Neural progenitor cell (in vitro differentiated cells): ENCODE results near the gene PCGF3. TPM values are rescaled to one million over a fixed set of nuclear protein-coding genes. Genes with fewer than 3 reads are reported as not detected.

Source experiments
- DNase-seq: peaks from one replicate; pipeline ENCODE4 v3.0.0-alpha.2; 2016; ENCODE audit warnings: low spot score
- H2AFZ ChIP-seq: fragments of 200-600 bp; sonication (generic); replicated peaks from 2 replicates; pipeline ENCODE4 v1.6.1; 2016; ENCODE audit warnings: antibody characterized with exemption
- H3F3A ChIP-seq: fragments of 200-600 bp; sonication (generic); 2 replicates; pipeline ENCODE4 v1.6.1; 2016; ENCODE audit warnings: antibody characterized with exemption, low read depth
- H3K27ac ChIP-seq: fragments of 200-600 bp; sonication (generic); 2 replicates; pipeline ENCODE4 v1.5.1; 2016; ENCODE audit warnings: mild to moderate bottlenecking
- H3K27me3 ChIP-seq: fragments of 200-600 bp; sonication (generic); 2 replicates; pipeline ENCODE4 v1.6.1; 2016; ENCODE audit warnings: mild to moderate bottlenecking, moderate library complexity
- H3K36me3 ChIP-seq: fragments of 200-600 bp; sonication (generic); 2 replicates; pipeline ENCODE4 v1.5.1; 2016
- H3K4me1 ChIP-seq: fragments of 200-600 bp; sonication (generic); 2 replicates; pipeline ENCODE4 v1.6.1; 2016; ENCODE audit warnings: mixed run types
- H3K4me2 ChIP-seq: fragments of 200-600 bp; sonication (generic); 2 replicates; pipeline ENCODE4 v1.6.1; 2016
- H3K4me3 ChIP-seq: fragments of 200-600 bp; sonication (generic); 2 replicates; pipeline ENCODE4 v1.5.1; 2016
- H3K79me2 ChIP-seq: fragments of 200-600 bp; sonication (generic); 2 replicates; pipeline ENCODE4 v1.6.1; 2016; ENCODE audit warnings: low read depth
- H3K9ac ChIP-seq: fragments of 200-600 bp; sonication (generic); 2 replicates; pipeline ENCODE4 v1.6.1; 2016
- H3K9me3 ChIP-seq: fragments of 200-600 bp; sonication (generic); 2 replicates; pipeline ENCODE4 v1.5.1; 2016; ENCODE audit warnings: low read depth
- H4K20me1 ChIP-seq: fragments of 200-600 bp; sonication (generic); 2 replicates; pipeline ENCODE4 v1.6.1; 2016; ENCODE audit warnings: low read depth
- H3K27ac Mint-ChIP-seq: 3 replicates; pipeline ENCODE4 v1.8.0; 2021; ENCODE audit warnings: mixed read lengths
- H3K27me3 Mint-ChIP-seq: 2 replicates; pipeline ENCODE4 v1.8.0; 2022; ENCODE audit warnings: low read depth, mild to moderate bottlenecking, inconsistent platforms, moderate library complexity, mixed read lengths; ENCODE audit not compliant: insufficient read depth
- H3K36me3 Mint-ChIP-seq: 3 replicates; pipeline ENCODE4 v1.8.0; 2021; ENCODE audit warnings: mixed read lengths
- H3K4me1 Mint-ChIP-seq: 3 replicates; pipeline ENCODE4 v1.8.0; 2021; ENCODE audit warnings: mixed read lengths
- H3K4me3 Mint-ChIP-seq: 3 replicates; pipeline ENCODE4 v1.8.0; 2021; ENCODE audit warnings: mild to moderate bottlenecking, moderate library complexity, mixed read lengths
- H3K9me3 Mint-ChIP-seq: 3 replicates; pipeline ENCODE4 v1.8.0; 2020; ENCODE audit warnings: mixed read lengths
- EZH2 ChIP-seq: fragments of 200-600 bp; sonication (generic); IDR thresholded peaks from 2 replicates; pipeline ENCODE4 v1.6.1; 2017; ENCODE audit warnings: antibody characterized with exemption, mild to moderate bottlenecking, moderate library complexity
- EZH2phosphoT487 ChIP-seq: fragments of 200-600 bp; sonication (generic); IDR thresholded peaks from 2 replicates; pipeline ENCODE4 v1.6.1; 2017; ENCODE audit warnings: antibody characterized with exemption
- total RNA-seq: library from RNA; depleted of rRNA; stranded (reverse); fragments of >200 nt; gene quantifications from 2 replicates; pipeline ENCODE4 v1.2.3, GENCODE V29; 2015; ENCODE audit warnings: low replicate concordance
- TF ChIP-seq, protein P1 (sequence below): fragments of 200-600 bp; sonication (generic); IDR thresholded peaks from 2 replicates; pipeline ENCODE4 v1.5.1; 2017; ENCODE audit warnings: antibody characterized with exemption, mild to moderate bottlenecking

PCGF3 gene
- total RNA-seq, 1 donor from 2014 or later, result 44.7 TPM

DNA sequence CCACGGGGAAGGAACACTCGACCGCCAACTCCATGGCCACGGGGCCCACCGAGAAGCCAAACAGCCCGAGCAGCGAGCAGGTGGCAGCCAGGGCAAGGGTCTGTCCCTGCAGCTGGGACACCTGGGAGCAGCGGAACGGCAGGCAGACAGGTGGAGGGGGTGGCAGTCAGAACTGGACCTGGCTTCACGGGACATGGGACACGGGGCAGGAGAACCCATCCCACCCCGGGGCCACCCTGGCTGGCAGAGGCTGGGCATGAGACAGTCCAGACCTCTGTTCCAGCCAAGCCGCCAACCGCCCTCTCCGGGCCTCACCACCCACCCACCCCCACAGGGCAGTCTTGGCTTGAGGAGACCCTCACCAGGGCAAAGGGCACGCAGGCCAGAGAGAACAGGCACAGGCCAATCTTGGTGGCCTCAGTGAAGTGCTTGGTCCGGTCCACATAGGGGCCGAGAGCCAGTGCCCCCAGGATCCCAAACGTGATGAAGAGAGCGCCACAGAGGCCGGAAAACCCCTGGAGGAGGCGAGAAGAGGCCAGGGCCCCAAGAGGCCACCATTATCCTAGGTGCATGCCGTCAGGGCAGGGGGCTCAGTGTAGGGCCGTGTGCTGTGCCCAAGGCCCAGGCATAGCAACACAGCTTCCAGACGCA lies 22.3 kb upstream of the PCGF3 start:
- no peak overlapping the region for H3K4me3 ChIP-seq
- no peak overlapping the region for H3K4me2 ChIP-seq
- Mint-ChIP-seq H3K9me3 (peaks cover 3% of the 10 kb centered on the region), H3K27ac (peak overlapping the region; percentile 33), H3K4me3 (no peak overlapping the region), H3K4me1 (peaks cover 9% of the 10 kb centered on the region), H3K27me3 (peaks cover 10% of the 10 kb centered on the region), H3K36me3 (no peaks in the 10 kb centered on the region)
- no peak overlapping the region for H3K27ac ChIP-seq
- peaks cover 10% of the 10 kb centered on the region for H3K27me3 ChIP-seq
- TF ChIP-seq EZH2phosphoT487, result no peak
- TF ChIP-seq EZH2, result no peak
- TF ChIP-seq, protein P1, sequence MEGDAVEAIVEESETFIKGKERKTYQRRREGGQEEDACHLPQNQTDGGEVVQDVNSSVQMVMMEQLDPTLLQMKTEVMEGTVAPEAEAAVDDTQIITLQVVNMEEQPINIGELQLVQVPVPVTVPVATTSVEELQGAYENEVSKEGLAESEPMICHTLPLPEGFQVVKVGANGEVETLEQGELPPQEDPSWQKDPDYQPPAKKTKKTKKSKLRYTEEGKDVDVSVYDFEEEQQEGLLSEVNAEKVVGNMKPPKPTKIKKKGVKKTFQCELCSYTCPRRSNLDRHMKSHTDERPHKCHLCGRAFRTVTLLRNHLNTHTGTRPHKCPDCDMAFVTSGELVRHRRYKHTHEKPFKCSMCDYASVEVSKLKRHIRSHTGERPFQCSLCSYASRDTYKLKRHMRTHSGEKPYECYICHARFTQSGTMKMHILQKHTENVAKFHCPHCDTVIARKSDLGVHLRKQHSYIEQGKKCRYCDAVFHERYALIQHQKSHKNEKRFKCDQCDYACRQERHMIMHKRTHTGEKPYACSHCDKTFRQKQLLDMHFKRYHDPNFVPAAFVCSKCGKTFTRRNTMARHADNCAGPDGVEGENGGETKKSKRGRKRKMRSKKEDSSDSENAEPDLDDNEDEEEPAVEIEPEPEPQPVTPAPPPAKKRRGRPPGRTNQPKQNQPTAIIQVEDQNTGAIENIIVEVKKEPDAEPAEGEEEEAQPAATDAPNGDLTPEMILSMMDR, result no peak
- H3K4me1 ChIP-seq, result peaks cover 8% of the 10 kb centered on the region
- H3F3A ChIP-seq, result peaks cover 4% of the 10 kb centered on the region
- no peak for DNase-seq
- H3K9ac ChIP-seq, result no peak overlapping the region
- H2AFZ ChIP-seq, result no peak overlapping the region
- H3K9me3 ChIP-seq, result no peaks in the 10 kb centered on the region
- no peaks in the 10 kb centered on the region for H4K20me1 ChIP-seq
- no peaks in the 10 kb centered on the region for H3K79me2 ChIP-seq
- no peaks in the 10 kb centered on the region for H3K36me3 ChIP-seq

DNA sequence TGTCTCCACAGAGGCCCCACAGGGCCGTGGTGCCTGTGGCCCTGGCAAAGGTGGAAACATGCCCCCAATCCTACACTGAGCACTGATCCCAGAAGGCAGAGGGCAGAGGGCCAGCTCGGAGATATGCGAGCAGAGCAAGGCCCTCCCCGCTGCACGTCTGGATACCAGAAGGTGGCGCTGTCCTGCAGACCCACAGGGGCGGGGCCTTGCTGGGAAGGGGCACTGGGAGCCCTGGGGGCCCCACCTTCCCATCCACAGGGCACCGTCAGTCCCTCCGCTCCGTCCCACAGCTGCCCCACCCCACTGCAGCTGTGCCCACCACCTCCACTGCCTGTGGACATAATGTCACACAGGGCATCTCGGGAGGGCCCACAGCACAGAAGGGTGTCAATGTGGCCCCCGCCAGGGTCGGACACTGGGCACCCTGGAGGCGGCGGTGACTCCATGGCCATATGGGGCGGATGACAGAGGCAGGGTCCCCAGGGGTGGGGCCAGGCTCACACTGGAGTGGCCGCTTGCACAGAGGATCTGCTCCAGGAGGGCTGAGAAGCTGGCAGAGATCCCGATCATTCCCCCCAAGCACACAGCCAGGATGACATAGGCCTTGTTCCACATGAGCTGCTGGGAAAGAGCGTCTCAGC lies 21.5 kb upstream of the PCGF3 start:
- Mint-ChIP-seq H3K4me3 (no peak overlapping the region), H3K36me3 (no peaks in the 10 kb centered on the region), H3K27me3 (peaks cover 10% of the 10 kb centered on the region), H3K27ac (no peak overlapping the region), H3K9me3 (peaks cover 3% of the 10 kb centered on the region), H3K4me1 (peaks cover 9% of the 10 kb centered on the region)
- Histone ChIP-seq H2AFZ (no peak overlapping the region), H3K36me3 (no peaks in the 10 kb centered on the region), H3F3A (peaks cover 4% of the 10 kb centered on the region), H3K4me3 (no peak overlapping the region), H3K27me3 (peaks cover 10% of the 10 kb centered on the region), H3K4me1 (peaks cover 8% of the 10 kb centered on the region), H3K9ac (no peak overlapping the region), H3K9me3 (no peaks in the 10 kb centered on the region), H3K79me2 (no peaks in the 10 kb centered on the region), H3K4me2 (no peak overlapping the region), H3K27ac (no peak overlapping the region), H4K20me1 (no peaks in the 10 kb centered on the region)
- DNase-seq, result peak; percentile 90
- TF ChIP-seq, protein P1, result peak; percentile 85
- TF ChIP-seq EZH2phosphoT487, result no peak

DNA sequence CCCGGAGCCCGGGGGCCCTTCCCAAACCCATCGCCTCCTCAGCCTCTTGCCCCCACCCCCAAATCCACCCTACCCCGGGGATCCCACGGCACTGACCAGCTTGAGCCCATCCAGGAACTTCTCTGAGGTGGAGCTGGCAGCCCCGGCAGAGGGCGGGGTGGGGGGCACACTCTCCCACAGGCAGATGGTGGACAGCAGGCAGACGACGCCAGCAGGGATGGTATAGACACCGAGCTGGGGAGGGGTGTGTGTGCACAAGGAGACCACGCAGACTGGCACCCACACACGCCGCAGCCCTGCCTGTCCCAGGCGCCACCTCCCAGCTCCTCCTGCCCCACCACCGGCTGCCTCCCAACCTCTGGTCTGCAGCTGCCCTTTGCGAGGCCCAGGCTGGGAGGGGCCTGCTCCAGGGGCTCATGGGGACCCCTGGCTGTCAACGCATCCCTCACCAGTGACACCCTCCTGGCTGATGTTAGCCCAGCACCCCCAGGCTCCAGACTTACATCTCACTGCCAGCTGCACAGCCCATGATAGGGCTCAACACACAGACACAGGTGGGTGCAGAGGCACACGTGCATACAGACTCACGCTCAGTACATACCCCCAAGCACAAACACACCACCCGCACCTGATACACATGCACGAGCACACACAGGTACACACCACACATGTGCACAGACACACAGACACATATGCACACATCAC lies 20.9 kb upstream of the PCGF3 start:
- peak overlapping the region; percentile 2 for H3K27ac Mint-ChIP-seq
- peaks cover 13% of the 10 kb centered on the region for H3K27me3 ChIP-seq

More for the DNA sequence above, 20.9 kb upstream of the PCGF3 start:
- H4K20me1 ChIP-seq, result no peaks in the 10 kb centered on the region
- no peak overlapping the region for H3K4me3 ChIP-seq
- no peak overlapping the region for H3K9ac ChIP-seq
- peaks cover 14% of the 10 kb centered on the region for H3K4me1 ChIP-seq
- peaks cover 3% of the 10 kb centered on the region for H3K9me3 Mint-ChIP-seq
- no peak overlapping the region for H3K4me2 ChIP-seq
- H3K36me3 Mint-ChIP-seq, result no peaks in the 10 kb centered on the region
- TF ChIP-seq, protein P1, result no peak
- TF ChIP-seq EZH2 (no peak), EZH2phosphoT487 (no peak)
- no peak for DNase-seq
- H3K4me3 Mint-ChIP-seq, result no peak overlapping the region
- no peak overlapping the region for H2AFZ ChIP-seq
- no peaks in the 10 kb centered on the region for H3K79me2 ChIP-seq
- no peaks in the 10 kb centered on the region for H3K36me3 ChIP-seq
- no peaks in the 10 kb centered on the region for H3K9me3 ChIP-seq
- peaks cover 9% of the 10 kb centered on the region for H3K4me1 Mint-ChIP-seq
- H3F3A ChIP-seq, result peaks cover 4% of the 10 kb centered on the region
- H3K27me3 Mint-ChIP-seq, result peaks cover 10% of the 10 kb centered on the region
- H3K27ac ChIP-seq, result no peak overlapping the region
